ENCODE measurements around the gene SLC43A3. TPM values are rescaled to one million over a fixed set of nuclear protein-coding genes. Genes with fewer than 3 reads are reported as not detected.

The SLC43A3 gene
- total RNA-seq, 1 experiment from 2014 or later: 21.4 TPM

DNA sequence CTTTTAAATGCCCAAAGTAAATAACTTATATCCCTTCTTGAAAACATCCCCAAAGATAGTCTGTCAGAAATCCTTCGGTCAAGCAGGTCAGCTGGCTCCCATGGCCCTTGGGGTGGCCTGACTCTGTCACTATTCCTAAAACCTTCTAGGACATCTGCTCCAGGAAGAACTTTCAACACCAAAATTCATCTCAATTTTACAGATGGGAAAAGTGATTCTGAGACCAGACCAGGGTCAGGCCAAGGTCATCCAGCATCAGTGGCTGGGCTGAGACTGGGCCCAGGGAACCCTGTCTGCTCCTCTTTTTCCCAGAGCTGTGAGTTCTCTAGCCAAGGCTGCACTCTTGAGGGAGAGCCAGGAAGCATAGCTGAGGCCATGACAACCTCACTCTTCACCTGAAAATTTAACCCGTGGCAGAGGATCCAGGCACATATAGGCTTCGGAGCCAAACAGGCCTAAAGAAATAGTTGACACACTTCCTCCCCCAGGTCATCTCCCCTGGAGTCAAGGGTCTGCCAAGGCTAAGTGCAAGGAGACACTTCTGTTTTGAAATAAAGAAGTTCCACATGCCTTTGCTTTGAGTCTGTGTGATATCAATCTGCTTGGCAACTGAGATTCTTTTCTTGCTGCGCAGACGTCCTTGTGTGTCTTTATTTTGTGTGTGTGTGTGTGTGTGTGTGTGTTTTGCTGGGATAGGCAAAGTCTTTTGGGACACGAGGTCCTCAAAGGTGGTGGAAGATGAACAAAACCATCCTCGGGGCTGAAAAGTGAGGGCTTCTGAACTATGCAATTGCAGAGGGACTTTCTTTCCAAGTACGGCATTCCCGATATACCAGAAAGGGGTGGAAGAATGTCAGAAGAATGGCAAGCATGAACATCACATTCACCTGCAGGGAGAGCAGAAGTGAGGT, 19.7 kb downstream of the SLC43A3 start:
- H3K9me3 Mint-ChIP-seq: no peaks in the 10 kb centered on the region; a peak in 1 of 5 replicates

More for the DNA sequence above, 19.7 kb downstream of the SLC43A3 start:
- H3K56ac ChIP-seq (ENCODE audit: insufficient read length, low read depth, low read length): no peak overlapping the region
- H4K91ac ChIP-seq (ENCODE audit: insufficient read length, low read depth, low read length): no peak overlapping the region
- H3K27me3 Mint-ChIP-seq (ENCODE audit: low read depth): peaks cover 3% of the 10 kb centered on the region; the same call in 1 of the 2 replicates
- H3K4me3 Mint-ChIP-seq: no peak overlapping the region
- no peak overlapping the region for H2BK120ac ChIP-seq (ENCODE audit: low read depth, low read length, poor library complexity, severe bottlenecking)
- H3T11ph ChIP-seq (ENCODE audit: low read length): no peak overlapping the region
- H3K79me1 ChIP-seq (ENCODE audit: insufficient read depth, low read depth, low read length, poor library complexity, severe bottlenecking): no peaks in the 10 kb centered on the region
- no peak overlapping the region for H4K5ac ChIP-seq (ENCODE audit: insufficient read length, low read depth, low read length)
- no peaks in the 10 kb centered on the region for H3K79me2 ChIP-seq (ENCODE audit: insufficient read depth, low read length)
- no peak overlapping the region for H3K9ac ChIP-seq (ENCODE audit: extremely low read depth, insufficient read length, low read length)
- H3K4ac ChIP-seq (ENCODE audit: low read depth, low read length): no peak overlapping the region
- H3K23ac ChIP-seq (ENCODE audit: insufficient read length, low read depth, low read length): no peak overlapping the region
- H3K36me3 Mint-ChIP-seq (ENCODE audit: insufficient read depth in 1 of 3, low read depth in 3 of 3): peaks cover 12 to 37% (median 20%) of the 10 kb centered on the region in 3 experiments; a peak in 6 of 7 replicates
- H2BK5ac ChIP-seq (ENCODE audit: insufficient read length, low read length): no peak overlapping the region
- no peak overlapping the region for H3K18ac ChIP-seq (ENCODE audit: insufficient read length, low read depth, low read length)
- no peak overlapping the region for H2BK20ac ChIP-seq (ENCODE audit: low read depth, low read length, poor library complexity, severe bottlenecking)
- H3K27me3 ChIP-seq (ENCODE audit: insufficient read depth, low read length): no peaks in the 10 kb centered on the region
- no peak overlapping the region for H3K4me2 ChIP-seq (ENCODE audit: insufficient read depth, insufficient read length, low read length)
- no peaks in the 10 kb centered on the region for H3K23me2 ChIP-seq (ENCODE audit: insufficient read length, low read depth, low read length, poor library complexity, severe bottlenecking)
- H4K8ac ChIP-seq (replicated peaks; ENCODE audit: insufficient read length, low read depth, low read length): no peak overlapping the region
- H3K9me3 ChIP-seq (ENCODE audit: control insufficient read depth, low read depth, low read length): no peaks in the 10 kb centered on the region
- no peak for DNase-seq
- no peak overlapping the region for H3K27ac ChIP-seq (ENCODE audit: insufficient read length, low read depth, low read length)
- no peaks in the 10 kb centered on the region for H3K4me1 ChIP-seq (ENCODE audit: insufficient read depth, low read length)
- H3K14ac ChIP-seq (ENCODE audit: insufficient read depth, low read length): no peak overlapping the region
- no peak overlapping the region for H2AK5ac ChIP-seq (ENCODE audit: insufficient read length, low read length)
- H3K4me1 Mint-ChIP-seq: 0 out of 4 replicates have a peak, but pooled peaks cover 0 to 3% of the 10 kb centered on the region in 2 experiments
- no peak overlapping the region for H2BK15ac ChIP-seq (ENCODE audit: low read depth, low read length)
- no peak overlapping the region for H3K27ac Mint-ChIP-seq
- TF ChIP-seq, protein P1, sequence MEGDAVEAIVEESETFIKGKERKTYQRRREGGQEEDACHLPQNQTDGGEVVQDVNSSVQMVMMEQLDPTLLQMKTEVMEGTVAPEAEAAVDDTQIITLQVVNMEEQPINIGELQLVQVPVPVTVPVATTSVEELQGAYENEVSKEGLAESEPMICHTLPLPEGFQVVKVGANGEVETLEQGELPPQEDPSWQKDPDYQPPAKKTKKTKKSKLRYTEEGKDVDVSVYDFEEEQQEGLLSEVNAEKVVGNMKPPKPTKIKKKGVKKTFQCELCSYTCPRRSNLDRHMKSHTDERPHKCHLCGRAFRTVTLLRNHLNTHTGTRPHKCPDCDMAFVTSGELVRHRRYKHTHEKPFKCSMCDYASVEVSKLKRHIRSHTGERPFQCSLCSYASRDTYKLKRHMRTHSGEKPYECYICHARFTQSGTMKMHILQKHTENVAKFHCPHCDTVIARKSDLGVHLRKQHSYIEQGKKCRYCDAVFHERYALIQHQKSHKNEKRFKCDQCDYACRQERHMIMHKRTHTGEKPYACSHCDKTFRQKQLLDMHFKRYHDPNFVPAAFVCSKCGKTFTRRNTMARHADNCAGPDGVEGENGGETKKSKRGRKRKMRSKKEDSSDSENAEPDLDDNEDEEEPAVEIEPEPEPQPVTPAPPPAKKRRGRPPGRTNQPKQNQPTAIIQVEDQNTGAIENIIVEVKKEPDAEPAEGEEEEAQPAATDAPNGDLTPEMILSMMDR (conservative IDR thresholded peaks at IDR 0.05): no peak
- WGBS (ENCODE audit: extremely low coverage, insufficient read length, low lambda C conversion rate): no CpG with 5 or more reads among the region's 9 CpGs
- H4K20me1 ChIP-seq (ENCODE audit: control insufficient read depth, insufficient read depth, insufficient read length): no peaks in the 10 kb centered on the region
- H2AFZ ChIP-seq (ENCODE audit: low read length): no peak overlapping the region
- no peak overlapping the region for H2BK12ac ChIP-seq (ENCODE audit: insufficient read length, low read depth, low read length)

All from H9 (cell line).